HG03354 (cell line): ENCODE results near the gene RALGAPA2.

Experiments
- ATAC-seq: cut with Tn5 transposase; IDR thresholded peaks from one replicate; pipeline ENCODE4 v1.9.1; 2021; ENCODE audit warnings: mild to moderate bottlenecking; ENCODE audit not compliant: unreplicated experiment, poor library complexity, severe bottlenecking

RALGAPA2 gene

GRCh38 chr20:20491110-20491783 lies 221.2 kb downstream of the RALGAPA2 start:
- no peak for ATAC-seq

- no peak for ATAC-seq
These were observed 221.8 kb downstream of the RALGAPA2 start for GRCh38 chr20:20490673-20491072.

GRCh38 chr20:20489648-20490341 lies 222.6 kb downstream of the RALGAPA2 start:
- peak; percentile 56 for ATAC-seq

DNA sequence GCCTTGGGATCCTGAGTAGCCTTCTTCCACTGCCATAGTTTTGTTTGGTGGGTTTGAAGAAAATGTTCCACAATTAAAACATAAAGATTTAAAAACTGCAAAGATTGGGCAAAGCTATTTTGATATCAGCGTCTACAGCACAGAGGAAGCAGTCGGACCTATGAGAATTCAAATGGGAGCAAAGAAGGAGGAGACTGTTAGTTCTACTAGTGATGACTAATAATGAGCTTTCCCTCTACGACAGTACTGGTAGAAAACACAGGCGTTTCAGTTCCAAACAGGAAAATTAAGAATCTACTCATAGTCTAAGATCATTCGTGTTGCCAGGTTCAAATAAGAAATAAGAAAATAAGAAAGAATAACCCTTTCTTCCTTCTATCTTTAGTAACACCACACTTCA lies 223.4 kb downstream of the RALGAPA2 start:
- peak; percentile 89 for ATAC-seq

DNA sequence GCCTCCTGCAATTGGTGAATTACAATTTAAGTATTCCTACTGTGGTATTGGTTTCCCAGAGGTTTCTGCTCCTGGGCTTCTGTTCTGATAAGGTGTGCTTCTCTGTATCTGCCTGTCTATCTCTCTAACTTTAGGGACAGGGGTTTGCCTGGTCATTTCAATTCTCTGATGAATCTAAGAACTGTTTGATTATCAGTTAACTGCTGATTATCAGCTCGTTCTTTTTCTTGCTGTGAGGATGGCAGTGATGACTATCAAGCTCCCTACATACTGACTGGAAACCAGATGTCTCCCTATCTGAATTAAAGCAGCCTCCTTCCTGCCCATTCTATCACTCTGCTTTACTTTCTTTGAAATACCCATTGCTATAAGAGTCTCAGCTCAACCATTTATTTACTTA lies 224.1 kb downstream of the RALGAPA2 start:
- peak; percentile 3 for ATAC-seq

- ATAC-seq: no peak
These were observed 224.6 kb downstream of the RALGAPA2 start for GRCh38 chr20:20487811-20488210.

GRCh38 chr20:20483328-20483727 lies 229.1 kb downstream of the RALGAPA2 start:
- no peak for ATAC-seq

DNA sequence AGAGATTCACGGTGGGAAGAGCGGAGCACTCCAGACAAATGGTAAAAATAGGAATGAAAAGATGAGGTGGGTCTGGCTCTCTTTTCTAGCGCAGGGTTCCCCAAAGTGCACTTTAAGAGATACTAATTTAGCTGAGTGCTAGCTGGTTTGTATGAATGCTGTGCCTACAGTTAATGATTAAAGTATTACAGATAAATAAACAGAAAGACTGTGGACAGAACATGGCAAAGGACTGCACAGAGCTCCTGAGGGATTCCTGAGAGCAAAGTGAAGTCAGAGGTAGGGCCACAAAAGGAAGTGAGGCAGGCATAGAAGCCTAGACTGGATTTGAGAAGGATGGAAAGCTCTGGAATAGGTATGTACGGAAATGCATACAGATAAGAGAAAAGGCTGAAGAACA lies 230.0 kb downstream of the RALGAPA2 start:
- no peak for ATAC-seq

GRCh38 chr20:20480689-20481088 lies 231.8 kb downstream of the RALGAPA2 start:
- ATAC-seq: no peak

- ATAC-seq: no peak
These were observed 232.3 kb downstream of the RALGAPA2 start for GRCh38 chr20:20480126-20480525.

- ATAC-seq: no peak
These were observed 234.9 kb downstream of the RALGAPA2 start for GRCh38 chr20:20477444-20478041.

DNA sequence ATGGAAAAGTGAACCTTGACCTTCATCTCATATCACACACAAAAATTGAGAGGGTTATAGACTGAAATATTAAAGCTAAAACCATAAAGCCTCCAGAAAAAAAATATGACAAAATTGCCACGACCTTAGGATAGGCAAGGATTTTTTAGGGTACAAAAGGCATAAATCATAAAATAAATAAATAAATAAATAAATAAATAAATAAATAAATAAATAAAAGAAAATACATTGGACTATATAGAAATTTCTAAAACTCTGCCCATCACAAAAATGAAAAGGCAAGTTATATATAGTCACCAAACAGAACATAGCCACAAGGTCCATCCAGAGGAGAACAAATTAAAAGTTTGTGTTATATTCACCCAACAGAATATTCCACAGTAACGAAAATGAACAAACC lies 235.9 kb downstream of the RALGAPA2 start:
- no peak for ATAC-seq

GRCh38 chr20:20473657-20474056 lies 238.8 kb downstream of the RALGAPA2 start:
- no peak for ATAC-seq

GRCh38 chr20:20472684-20473274 lies 239.7 kb downstream of the RALGAPA2 start:
- ATAC-seq: no peak

- peak; percentile 82 for ATAC-seq
These were observed 246.0 kb downstream of the RALGAPA2 start for GRCh38 chr20:20466341-20466879.

GRCh38 chr20:20465252-20465651 lies 247.2 kb downstream of the RALGAPA2 start:
- no peak for ATAC-seq

DNA sequence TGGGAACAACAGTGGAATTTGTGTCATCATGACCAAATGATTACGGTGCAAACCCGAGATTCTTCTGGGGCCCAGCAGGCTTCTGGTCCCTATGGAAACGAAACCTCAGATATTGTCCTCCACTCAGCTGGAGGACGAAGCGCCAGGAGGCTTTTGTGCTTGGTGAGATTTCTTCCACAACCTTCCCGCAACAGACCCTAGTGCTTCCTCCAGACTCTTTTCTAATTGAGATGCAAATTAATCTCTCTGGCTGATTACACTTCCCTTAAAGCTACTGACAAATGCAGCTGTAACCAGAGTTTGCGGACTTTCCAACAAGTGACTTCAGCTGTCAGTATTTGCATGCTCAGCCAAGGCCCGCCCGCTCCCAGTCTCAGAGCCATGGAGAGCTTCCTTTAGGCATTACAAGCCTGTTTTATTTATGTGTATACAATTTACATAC lies 248.5 kb downstream of the RALGAPA2 start:
- ATAC-seq: peak; percentile 53

DNA sequence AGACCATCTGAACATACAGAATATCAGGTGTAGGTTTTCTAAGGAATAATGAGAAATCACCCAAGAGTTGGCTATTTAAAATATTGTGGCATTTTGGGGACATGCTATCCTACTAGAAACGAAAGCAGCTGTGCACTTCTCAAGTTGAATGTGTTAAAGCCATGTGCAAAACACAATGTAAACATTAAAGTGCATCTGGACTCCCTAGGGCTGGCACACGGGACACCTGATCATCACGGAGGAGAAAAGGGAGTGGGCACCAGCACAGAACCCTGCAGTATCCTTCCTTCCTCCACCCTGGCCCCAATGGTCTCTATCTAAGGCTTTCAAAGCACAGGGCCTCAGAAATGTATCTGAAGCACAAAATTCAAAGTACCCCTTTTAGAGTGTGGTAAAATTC lies 250.3 kb downstream of the RALGAPA2 start:
- ATAC-seq: no peak

GRCh38 chr20:20461551-20461950 lies 250.9 kb downstream of the RALGAPA2 start:
- ATAC-seq: no peak

DNA sequence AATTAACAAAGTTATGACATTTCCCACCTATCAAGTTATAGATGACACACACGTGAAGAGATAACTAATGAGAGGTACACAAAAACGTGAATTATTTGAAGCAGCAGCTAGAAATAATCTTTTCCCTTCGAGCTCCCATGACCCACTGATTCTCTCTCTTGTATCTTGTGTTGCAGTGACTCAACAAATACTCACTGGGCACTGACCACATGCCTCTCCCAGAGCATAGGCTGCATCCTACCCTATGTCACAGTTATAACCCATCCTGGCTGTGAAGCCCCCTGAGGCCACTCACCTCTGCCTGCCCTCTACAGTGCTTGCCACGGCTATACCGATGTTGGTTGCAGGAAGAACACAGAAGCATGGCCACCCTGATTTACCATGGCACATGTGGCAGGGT lies 252.7 kb downstream of the RALGAPA2 start:
- ATAC-seq: no peak
